Progenitor cell of endocrine pancreas (in vitro differentiated cells): ENCODE results near the gene TGFB1. TPM values are rescaled to one million over a fixed set of nuclear protein-coding genes. Genes with fewer than 3 reads are reported as not detected.

Experiments
- DNase-seq: peaks from one replicate; pipeline ENCODE4 v3.0.0; 2021; ENCODE audit warnings: low spot score; ENCODE audit not compliant: unreplicated experiment
- H3K27ac Mint-ChIP-seq: 2 replicates; pipeline ENCODE4 v1.8.0; 2021; ENCODE audit warnings: mild to moderate bottlenecking, moderate library complexity, mixed read lengths
- H3K27me3 Mint-ChIP-seq: 2 replicates; pipeline ENCODE4 v1.8.0; 2021; ENCODE audit warnings: mixed read lengths
- H3K36me3 Mint-ChIP-seq: 2 replicates; pipeline ENCODE4 v1.8.0; 2022; ENCODE audit warnings: mixed read lengths; ENCODE audit not compliant: insufficient read depth
- H3K4me1 Mint-ChIP-seq: 2 replicates; pipeline ENCODE4 v1.8.0; 2021; ENCODE audit warnings: low read depth, mixed read lengths
- H3K4me3 Mint-ChIP-seq: 2 replicates; pipeline ENCODE4 v1.8.0; 2021; ENCODE audit warnings: low read depth, mild to moderate bottlenecking, moderate library complexity, mixed read lengths
- H3K9me3 Mint-ChIP-seq: 2 replicates; pipeline ENCODE4 v1.8.0; 2021; ENCODE audit warnings: low read depth, mixed read lengths
- total RNA-seq: library from RNA; stranded (reverse); gene quantifications from 2 replicates; pipeline ENCODE4 v1.2.1, GENCODE V29; 2021
- TF ChIP-seq, protein P1 (sequence below): fragments of 200-600 bp; sonication (generic); IDR thresholded peaks from one replicate; pipeline ENCODE4 v1.5.0; 2021; ENCODE audit warnings: antibody characterized with exemption, mild to moderate bottlenecking; ENCODE audit not compliant: unreplicated experiment

TGFB1 gene
- total RNA-seq, 1 donor from 2014 or later, result 4.3 TPM

DNA sequence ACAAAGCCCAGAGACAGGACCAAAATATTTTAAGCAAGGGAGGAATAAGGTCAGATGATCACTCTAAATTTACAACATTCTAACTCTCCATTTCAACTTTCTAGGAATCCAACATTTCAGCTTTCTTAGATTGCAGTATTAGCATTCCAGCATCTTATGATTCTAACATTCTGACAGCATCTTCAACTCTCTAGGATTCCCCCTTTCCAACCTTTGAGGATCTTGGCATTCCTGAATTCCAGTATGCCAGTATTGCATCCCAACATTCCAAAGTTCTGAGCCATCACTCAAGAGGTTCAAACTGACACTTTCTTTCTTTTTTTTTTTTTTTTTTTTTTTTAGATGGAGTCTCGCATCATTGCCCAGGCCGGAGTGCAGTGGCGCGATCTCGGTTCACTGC is 13.8 kb downstream of the TGFB1 start:
- Mint-ChIP-seq H3K4me1 (no peaks in the 10 kb centered on the region), H3K27me3 (no peaks in the 10 kb centered on the region), H3K9me3 (no peaks in the 10 kb centered on the region), H3K36me3 (no peaks in the 10 kb centered on the region), H3K27ac (no peak overlapping the region), H3K4me3 (no peak overlapping the region)
- no peak for DNase-seq
- TF ChIP-seq, protein P1, sequence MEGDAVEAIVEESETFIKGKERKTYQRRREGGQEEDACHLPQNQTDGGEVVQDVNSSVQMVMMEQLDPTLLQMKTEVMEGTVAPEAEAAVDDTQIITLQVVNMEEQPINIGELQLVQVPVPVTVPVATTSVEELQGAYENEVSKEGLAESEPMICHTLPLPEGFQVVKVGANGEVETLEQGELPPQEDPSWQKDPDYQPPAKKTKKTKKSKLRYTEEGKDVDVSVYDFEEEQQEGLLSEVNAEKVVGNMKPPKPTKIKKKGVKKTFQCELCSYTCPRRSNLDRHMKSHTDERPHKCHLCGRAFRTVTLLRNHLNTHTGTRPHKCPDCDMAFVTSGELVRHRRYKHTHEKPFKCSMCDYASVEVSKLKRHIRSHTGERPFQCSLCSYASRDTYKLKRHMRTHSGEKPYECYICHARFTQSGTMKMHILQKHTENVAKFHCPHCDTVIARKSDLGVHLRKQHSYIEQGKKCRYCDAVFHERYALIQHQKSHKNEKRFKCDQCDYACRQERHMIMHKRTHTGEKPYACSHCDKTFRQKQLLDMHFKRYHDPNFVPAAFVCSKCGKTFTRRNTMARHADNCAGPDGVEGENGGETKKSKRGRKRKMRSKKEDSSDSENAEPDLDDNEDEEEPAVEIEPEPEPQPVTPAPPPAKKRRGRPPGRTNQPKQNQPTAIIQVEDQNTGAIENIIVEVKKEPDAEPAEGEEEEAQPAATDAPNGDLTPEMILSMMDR, result no peak

DNA sequence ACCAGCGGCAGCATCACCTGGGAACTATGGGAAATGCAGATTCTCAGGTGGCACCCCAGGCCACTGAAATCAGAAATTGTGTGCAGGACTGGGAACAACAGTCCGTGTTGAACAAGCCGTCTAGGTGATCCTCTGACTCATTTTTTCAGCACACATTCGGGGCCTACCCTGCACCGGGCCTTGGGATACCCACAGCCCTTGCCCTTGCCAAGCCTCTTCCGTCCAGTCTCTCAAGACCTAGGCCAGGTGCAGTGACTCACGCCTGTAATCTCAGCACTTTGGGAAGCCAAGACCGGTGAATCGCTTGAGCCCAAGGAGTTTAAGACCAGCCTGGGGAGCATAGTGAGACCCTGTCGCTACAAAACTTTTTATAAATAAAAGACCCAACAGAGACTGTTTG is 18.3 kb downstream of the TGFB1 start:
- TF ChIP-seq, protein P1, result no peak
- peaks cover 3% of the 10 kb centered on the region for H3K27me3 Mint-ChIP-seq
- H3K4me1 Mint-ChIP-seq, result no peaks in the 10 kb centered on the region
- no peak overlapping the region for H3K27ac Mint-ChIP-seq
- no peak for DNase-seq
- no peak overlapping the region for H3K4me3 Mint-ChIP-seq
- H3K9me3 Mint-ChIP-seq, result no peaks in the 10 kb centered on the region
- no peaks in the 10 kb centered on the region for H3K36me3 Mint-ChIP-seq

DNA sequence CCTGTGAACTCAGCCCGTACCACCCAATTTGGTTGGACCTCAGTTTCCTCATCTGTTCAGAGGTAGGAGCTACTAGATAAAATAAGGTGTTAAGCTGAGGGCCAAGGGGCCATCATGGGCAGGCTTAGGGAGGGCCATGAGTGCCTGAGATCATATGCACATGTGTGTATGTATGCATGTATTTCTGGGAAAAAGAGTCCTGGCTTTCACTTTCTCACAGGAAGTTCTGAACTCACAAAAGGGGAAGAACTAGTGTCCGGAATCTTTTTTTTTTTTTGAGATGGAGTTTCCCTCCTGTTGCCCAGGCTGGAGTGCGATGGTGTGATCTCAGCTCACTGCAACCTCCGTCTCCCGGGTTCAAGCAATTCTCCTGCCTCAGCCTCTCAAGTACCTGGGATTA is 18.9 kb downstream of the TGFB1 start:
- no peak for DNase-seq
- Mint-ChIP-seq H3K4me1 (no peaks in the 10 kb centered on the region), H3K27me3 (peaks cover 3% of the 10 kb centered on the region), H3K36me3 (no peaks in the 10 kb centered on the region), H3K27ac (no peak overlapping the region), H3K9me3 (no peaks in the 10 kb centered on the region), H3K4me3 (no peak overlapping the region)
- TF ChIP-seq, protein P1, result no peak

DNA sequence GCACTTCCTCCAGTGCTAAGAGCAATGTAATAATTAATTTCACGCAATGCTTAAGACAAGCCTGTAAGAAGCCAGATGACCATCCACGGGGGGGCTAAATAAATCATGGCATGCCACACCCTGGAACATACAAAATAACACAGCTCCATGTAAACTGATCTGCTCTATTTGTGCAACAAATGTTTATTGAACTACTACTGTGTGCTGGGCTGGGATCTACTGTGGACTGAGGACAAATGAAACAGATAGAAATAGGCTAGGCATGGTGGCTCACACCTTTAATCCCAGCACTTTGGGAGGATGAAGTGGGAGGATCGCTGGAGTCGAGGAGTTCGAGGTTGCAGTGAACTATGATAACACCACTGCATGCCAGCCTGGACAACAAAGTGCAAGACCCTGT is 21.3 kb downstream of the TGFB1 start:
- Mint-ChIP-seq H3K36me3 (no peaks in the 10 kb centered on the region), H3K4me1 (peaks cover 2% of the 10 kb centered on the region), H3K9me3 (no peaks in the 10 kb centered on the region), H3K4me3 (no peak overlapping the region), H3K27ac (no peak overlapping the region), H3K27me3 (peaks cover 3% of the 10 kb centered on the region)
- TF ChIP-seq, protein P1, result no peak
- DNase-seq, result no peak

DNA sequence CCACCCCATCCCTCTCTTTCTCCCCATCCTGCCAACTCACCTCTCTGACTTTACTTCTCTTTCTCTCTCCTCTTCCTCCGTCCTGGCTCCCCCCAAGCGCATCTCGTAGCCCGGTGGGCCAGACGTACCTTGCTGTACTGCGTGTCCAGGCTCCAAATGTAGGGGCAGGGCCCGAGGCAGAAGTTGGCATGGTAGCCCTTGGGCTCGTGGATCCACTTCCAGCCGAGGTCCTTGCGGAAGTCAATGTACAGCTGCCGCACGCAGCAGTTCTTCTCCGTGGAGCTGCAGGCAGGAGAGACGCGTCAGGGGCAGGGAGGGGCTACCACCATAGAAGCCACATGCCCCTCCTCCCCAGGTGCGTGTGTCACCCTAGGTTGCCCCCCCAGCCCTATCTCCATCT is 21.7 kb downstream of the TGFB1 start:
- TF ChIP-seq, protein P1, result no peak
- Mint-ChIP-seq H3K36me3 (no peaks in the 10 kb centered on the region), H3K4me1 (peaks cover 4% of the 10 kb centered on the region), H3K27me3 (peaks cover 5% of the 10 kb centered on the region), H3K27ac (no peak overlapping the region), H3K9me3 (no peaks in the 10 kb centered on the region), H3K4me3 (no peak overlapping the region)
- DNase-seq, result no peak
